OCI-LY3 (cell line): ENCODE results near the gene RSL1D1.

Experiments used
- EZH2phosphoT487 ChIP-seq: fragments of 200-600 bp; shearing (Covaris generic); IDR thresholded peaks from 2 replicates; pipeline ENCODE4 v1.6.1; 2018; ENCODE audit warnings: antibody characterized with exemption, mixed run types, low read depth
- TF ChIP-seq, protein P1 (sequence below): fragments of 200-600, 300-600 bp; sonication (generic); IDR thresholded peaks from 2 replicates; pipeline ENCODE4 v1.5.1; 2014; ENCODE audit warnings: antibody characterized with exemption, low read length, low read depth

DNA sequence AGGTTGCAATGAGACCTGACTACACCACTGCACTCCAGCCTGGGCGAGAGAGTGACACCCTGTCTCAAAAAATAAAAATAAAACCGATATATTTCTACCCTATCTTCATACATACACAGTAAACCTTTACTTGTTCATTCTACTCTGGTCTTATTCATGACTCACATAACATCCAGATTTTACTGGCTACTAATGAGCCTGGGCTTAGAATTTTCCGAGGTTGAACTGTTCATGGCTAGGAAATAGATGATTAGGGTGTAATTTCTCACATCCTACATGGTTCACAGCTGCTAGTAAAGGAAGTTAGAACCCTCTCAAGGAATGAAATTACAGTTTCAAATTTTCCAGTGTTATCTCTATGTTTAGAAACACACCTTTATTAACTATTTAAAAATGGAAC, 49.7 kb upstream of the RSL1D1 start:
- TF ChIP-seq, protein P1, sequence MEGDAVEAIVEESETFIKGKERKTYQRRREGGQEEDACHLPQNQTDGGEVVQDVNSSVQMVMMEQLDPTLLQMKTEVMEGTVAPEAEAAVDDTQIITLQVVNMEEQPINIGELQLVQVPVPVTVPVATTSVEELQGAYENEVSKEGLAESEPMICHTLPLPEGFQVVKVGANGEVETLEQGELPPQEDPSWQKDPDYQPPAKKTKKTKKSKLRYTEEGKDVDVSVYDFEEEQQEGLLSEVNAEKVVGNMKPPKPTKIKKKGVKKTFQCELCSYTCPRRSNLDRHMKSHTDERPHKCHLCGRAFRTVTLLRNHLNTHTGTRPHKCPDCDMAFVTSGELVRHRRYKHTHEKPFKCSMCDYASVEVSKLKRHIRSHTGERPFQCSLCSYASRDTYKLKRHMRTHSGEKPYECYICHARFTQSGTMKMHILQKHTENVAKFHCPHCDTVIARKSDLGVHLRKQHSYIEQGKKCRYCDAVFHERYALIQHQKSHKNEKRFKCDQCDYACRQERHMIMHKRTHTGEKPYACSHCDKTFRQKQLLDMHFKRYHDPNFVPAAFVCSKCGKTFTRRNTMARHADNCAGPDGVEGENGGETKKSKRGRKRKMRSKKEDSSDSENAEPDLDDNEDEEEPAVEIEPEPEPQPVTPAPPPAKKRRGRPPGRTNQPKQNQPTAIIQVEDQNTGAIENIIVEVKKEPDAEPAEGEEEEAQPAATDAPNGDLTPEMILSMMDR = no peak
- no peak for TF ChIP-seq EZH2phosphoT487
